Glomerular visceral epithelial cell (primary cell): ENCODE data around the gene C14orf119.

ENCODE experiments used
- DNase-seq: peaks from one replicate; pipeline ENCODE4 v3.0.0-alpha.2; 2016; ENCODE audit errors: extremely low spot score

The C14orf119 gene

DNA sequence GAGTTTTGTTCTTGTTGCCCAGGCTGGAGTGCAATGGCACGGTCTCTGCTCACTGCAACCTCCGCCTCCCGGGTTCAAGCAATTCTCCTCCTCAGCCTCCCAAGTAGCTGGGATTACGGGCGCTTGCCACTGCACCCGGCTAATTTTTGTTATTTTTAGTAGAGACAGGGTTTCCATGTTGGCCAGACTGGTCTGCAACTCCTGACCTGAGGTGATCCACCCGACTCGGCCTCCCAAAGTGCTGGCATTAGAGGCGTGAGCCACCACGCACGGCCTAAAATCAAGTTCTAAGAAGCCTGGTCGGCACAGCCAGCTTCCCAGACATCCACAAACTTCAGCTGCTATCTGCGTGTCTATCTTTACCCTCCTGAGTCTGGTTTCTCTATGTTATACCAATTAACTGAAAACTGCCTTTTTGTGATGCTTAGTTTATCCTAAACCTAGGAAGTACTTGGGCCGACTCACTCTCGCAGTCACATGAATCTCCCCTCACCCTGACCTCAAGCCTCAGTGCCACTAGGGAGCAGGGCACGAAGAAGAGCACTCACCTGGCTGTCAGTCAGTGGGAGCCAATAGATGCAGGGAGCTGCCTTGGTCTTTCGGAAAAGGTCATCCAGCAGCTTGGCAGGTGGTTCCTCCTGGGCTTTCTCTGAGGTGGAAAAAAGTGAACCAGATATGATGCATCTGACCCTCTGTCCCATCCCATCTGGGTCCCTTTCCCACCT is 34.6 kb upstream of the C14orf119 start:
- DNase-seq, result no peak

GRCh38 chr14:23062002-23062401 is 33.3 kb upstream of the C14orf119 start:
- DNase-seq, result peak; percentile 95

DNA sequence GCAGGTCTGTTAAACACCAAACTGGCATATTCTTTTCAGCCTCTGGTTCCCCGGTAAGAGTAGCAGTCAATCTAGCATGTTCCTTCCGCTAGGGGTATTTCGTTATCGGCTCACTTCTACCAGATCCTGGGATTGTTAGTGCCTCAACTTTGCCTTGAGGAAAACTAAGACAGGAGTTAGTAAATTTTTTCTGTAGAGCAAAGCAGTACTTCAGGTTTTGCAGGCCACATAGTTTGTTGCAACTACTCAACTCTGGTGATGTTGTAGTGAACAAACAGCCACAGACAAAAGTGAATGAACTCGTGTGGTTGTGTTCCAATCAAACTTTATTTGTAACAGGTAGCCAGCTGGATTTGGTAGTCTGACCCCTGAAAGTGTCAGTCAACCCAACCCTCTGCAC is 31.7 kb upstream of the C14orf119 start:
- DNase-seq, result no peak

DNA sequence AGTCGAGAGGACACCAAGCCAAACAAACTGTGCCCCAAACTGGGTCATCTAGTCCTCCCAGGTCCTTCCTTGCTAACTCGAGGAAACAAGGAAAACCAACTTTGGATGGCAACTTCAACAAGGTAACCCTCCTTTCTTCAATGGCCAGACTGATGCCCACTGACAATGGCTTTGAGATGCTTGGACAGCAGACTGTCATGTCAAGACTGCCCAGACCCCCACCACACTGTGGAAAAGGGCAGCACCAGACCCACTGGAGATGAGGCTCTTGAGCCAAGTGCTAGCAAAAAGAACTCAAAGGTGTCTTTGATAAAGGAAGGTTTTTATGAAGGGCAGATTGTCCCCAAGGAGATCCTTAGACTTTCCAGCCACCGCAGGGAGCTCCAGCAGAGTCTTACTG is 28.9 kb upstream of the C14orf119 start:
- no peak for DNase-seq

DNA sequence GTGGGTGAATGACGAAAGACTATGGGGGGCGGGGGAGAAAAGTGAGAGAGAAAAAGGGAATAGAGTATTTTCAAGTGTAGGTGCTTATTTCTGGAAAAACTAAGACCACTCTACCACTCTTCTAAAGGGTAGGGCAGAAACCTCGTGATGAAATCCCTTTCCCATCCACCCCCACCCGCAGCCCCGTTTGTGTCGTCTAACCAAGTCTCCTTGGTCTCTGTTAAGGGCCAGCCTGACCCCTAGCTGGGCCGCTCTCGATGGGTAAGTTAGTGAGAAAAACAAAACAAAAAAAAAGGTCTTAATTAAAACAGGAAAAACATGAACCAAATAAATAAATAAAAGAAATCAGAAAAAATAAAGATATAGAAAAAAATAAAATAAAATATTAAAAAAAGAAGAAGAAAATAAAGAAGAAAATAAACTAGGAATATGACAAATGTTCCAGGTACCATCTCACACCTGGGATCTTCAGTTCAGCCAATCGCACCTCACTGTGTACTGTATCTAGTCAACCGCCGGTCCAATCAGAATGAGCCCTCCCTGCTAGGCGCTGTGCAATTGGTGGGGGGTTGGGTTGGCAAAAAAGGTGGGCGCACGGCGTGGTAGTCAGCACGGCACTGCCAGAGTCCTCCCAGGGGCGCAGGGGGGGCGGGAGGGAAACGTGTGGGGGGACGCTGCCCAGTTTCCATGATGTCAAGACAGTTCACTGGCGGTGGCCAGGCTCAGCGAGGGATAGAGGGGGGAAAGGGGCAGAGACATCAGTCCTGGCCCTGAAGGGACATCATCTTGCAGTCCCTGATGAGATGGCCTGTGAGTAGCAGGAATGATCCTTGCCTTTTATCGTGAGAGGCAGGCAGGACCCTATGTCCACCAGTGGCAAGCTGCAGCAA is 28.2 kb upstream of the C14orf119 start:
- DNase-seq, result no peak

- no peak for DNase-seq
Measured at GRCh38 chr14:23067847-23068788, 27.2 kb upstream of the C14orf119 start.

DNA sequence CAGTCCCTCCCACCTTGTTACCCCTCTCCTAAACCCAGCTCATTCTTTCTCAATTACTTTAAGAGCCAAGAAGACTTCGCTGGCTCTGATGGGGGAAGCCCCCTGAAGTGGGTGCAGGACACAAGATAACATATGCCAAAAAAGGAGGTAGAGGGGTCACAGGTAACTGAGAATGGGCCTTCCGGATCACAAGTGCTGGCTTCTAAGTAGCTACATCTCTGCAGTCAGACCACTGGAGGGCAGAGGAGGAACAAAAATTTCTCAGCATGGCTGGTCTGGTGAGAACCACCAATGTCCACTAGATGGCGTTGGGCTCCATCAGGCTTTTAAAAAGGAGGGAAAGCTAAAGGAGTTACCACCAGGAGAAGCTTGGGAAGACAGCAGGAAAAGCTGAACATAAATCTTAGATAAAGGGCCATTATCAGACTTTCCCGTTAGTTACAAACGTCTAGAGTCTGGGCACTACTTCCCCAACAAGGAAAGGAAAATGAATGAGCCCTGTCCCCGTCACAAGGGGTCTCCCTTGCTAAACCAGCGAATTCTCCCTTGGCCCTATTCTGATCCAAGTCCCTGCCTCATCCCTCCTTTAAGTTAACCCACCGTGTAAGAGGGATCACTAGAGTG is 26.4 kb upstream of the C14orf119 start:
- peak; percentile 94 for DNase-seq

DNA sequence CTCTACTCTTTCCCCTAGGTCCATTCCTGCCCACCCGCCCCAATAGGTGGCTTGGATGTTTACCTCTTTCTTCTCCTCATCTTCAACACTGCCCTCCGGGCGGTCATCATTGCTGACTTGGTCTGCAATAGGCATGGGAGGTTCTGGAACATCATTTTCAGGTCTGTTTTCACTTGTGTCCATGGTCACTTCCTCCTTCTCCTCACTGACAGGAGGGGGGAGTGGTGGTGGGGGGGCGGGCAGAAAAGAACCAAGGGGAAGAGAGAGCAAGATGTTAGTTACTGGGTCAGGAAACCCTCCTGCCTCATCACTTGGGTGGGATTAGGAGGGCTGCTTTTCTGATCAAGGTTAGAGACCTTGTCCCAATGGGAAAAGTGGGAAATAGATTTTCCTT is 25.9 kb upstream of the C14orf119 start:
- DNase-seq, result no peak

- no peak for DNase-seq
Measured at GRCh38 chr14:23070262-23071129, 24.8 kb upstream of the C14orf119 start.

GRCh38 chr14:23071244-23071920 is 23.9 kb upstream of the C14orf119 start:
- peak; percentile 88 for DNase-seq

GRCh38 chr14:23071921-23072539 is 23.3 kb upstream of the C14orf119 start:
- DNase-seq, result no peak

DNA sequence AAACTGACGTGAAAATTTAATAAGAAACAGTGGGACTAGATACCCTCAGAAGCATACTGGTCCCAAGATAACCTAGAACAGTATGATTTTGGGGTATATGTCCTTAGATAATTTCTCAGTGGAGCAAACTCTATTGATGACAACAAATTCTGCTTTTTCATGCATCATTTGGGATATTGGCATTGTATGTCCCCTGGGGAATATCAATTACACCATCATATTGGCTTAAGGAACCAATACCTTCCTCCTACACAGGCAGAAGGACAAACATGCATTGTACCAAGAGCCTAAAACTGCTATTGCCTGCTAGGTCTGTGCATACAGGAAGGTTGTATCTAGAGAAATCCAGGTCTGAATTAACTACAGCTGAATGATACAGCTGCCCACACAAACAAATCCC is 20.4 kb upstream of the C14orf119 start:
- DNase-seq, result no peak

DNA sequence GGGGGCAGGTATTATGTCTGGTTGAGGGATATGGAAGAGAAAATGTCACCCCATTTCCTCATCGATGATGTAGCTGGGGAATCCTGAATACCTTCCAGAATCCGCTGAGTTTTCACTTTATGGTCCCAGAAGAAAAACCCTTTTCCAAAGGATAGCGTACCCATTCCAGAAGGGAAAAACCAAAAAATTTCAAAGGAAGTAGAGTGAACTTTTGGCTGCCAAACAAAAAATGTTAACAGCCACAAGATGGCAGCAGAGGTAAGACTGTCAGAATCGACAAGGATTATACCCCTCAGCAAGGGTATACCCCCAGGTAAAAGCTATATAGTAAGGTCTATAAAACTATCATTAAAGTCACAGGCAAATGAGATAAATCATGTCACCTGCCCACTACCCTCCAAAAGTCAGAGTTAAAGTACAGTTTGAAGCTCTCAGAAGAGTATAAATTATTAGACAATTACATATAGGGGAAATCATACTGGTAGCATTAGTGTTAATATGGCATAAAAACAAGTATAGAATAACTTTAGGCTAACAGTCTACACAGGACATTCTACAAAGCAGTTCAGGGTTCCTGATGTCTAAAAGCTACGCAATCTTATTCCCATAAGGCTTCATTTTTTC is 18.4 kb upstream of the C14orf119 start:
- peak; percentile 47 for DNase-seq

DNA sequence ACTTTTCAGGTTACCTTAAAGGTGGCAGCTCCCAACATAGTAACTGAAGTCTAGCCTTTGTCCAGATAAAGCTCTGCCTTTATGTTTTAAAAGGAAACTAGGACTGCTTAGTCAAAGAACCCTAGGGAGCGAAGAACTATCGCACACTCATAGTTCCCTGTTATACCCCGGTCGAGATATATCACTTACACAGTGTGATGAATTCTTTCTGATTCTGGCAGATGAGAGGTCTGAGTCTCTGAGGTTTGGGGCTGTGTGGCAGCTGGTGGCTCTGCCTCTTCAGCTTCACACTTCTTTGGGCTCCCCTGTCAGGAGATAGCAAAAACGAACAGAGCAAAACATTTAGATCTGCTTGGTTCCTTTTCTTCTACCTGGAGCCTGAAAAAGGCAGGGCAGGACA is 17.3 kb upstream of the C14orf119 start:
- no peak for DNase-seq

DNA sequence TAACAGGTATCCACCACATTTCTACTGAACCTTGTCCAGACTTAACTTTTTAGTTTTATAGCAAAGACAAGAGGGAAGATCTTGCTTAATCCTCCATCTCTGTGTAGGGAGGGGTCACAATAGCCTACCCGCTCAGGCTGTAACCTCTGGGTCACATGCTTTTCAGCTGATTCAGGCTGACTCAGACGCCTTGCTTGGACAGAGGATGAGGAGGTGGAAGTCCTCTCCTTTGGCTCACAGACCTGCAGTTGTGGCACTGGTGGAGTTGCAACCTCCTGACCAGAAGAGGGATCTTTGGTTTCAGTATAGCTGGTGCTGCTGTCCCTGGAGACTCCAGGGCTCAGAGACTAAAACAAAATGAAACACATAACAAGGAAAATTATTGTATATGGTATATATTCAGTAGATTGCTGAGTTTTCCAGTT is 16.6 kb upstream of the C14orf119 start:
- peak; percentile 91 for DNase-seq

- no peak for DNase-seq
Measured at GRCh38 chr14:23079716-23080115, 15.6 kb upstream of the C14orf119 start.

DNA sequence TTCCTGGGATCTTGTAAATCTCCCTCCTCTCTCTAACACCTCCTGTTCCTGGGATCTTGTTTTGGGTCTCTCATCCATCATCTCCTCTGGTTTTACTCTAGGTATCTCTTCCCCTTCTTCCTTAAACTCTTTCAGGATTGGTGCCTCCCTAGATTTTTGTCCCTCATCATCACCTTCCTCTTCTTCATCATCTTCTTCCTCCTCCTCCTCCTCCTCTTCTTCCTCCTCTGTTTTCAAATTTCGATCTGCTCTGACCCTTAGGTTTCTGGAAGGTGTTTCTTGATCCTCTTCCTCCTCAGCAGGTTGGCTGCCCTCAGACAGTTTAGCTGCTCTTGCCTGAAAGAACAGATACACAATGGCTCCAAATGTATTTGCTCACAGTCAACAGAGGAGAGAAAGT is 14.8 kb upstream of the C14orf119 start:
- DNase-seq, result no peak

- DNase-seq, result no peak
Measured at GRCh38 chr14:23085458-23085857, 9.8 kb upstream of the C14orf119 start.

DNA sequence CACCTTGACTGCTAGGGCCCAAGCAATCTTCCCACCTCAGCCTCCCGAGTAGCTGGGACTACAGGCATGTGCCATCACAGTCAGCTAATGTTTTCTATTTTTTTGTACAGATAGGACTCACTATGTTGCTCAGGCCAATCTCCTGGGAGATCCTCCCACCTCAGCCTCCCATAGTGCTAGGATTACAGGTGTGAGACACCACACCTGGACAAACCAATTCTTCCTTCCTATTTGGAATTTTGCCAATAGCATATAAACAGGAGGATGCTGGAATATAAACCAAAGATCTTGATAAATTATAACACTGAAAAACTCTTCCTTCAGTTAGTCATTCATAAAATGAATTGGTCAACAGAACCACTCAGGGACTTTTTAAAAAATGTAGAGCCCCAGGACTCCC is 8.7 kb upstream of the C14orf119 start:
- no peak for DNase-seq
